ENCODE results near the gene UBXN4.

- TF ChIP-seq CTCF (IDR thresholded peaks at IDR 0.05; ENCODE audit: low read length) (no peak), EZH2 (optimal IDR thresholded peaks at IDR 0.05; ENCODE audit: low read depth, low read length) (no peak), EZH2phosphoT487 (IDR thresholded peaks at IDR 0.05; ENCODE audit: low read length) (no peak)
These were observed 91.2 kb downstream of the UBXN4 start for GRCh38 chr2:135832891-135833290.

Measured in MM.1S (cell line).